WTC11 (cell line): Measurements from ENCODE around the gene TNP1. TPM values are rescaled to one million over a fixed set of nuclear protein-coding genes. Genes with fewer than 3 reads are reported as not detected.

ENCODE experiments used
- ATAC-seq: fragments of 200-7000 bp; cut with Tn5 transposase; 2 replicates; pipeline ENCODE4 v1.10.0; 2021; ENCODE audit warnings: mild to moderate bottlenecking, moderate library complexity
- CTCF ChIA-PET: fragments of 300-600 bp; sonication (Branson Sonifier 250); formaldehyde crosslinking; loops from one replicate; lab custom pipeline; 2021; ENCODE audit warnings: antibody characterized with exemption; lab: Charles Lee
- POLR2A ChIA-PET: fragments of 350-600 bp; sonication (Branson Sonifier 250); formaldehyde crosslinking; loops from one replicate; lab custom pipeline; 2021; ENCODE audit warnings: antibody characterized with exemption; lab: Charles Lee
- DNase-seq: peaks from one replicate; pipeline ENCODE4 v3.0.0; 2021; ENCODE audit warnings: low spot score
- H3K27ac Mint-ChIP-seq: 2 replicates; pipeline ENCODE4 v1.8.0; 2021; ENCODE audit warnings: mixed read lengths
- H3K27me3 Mint-ChIP-seq: 2 replicates; pipeline ENCODE4 v1.8.0; 2021; ENCODE audit warnings: low read depth, mild to moderate bottlenecking, moderate library complexity, mixed read lengths
- H3K36me3 Mint-ChIP-seq: 2 replicates; pipeline ENCODE4 v1.8.0; 2021; ENCODE audit warnings: mixed read lengths
- H3K4me1 Mint-ChIP-seq: 2 replicates; pipeline ENCODE4 v1.8.0; 2022; ENCODE audit warnings: mixed read lengths
- H3K4me3 Mint-ChIP-seq: 2 replicates; pipeline ENCODE4 v1.8.0; 2021; ENCODE audit warnings: mild to moderate bottlenecking, moderate library complexity, mixed read lengths
- H3K9me3 Mint-ChIP-seq: 2 replicates; pipeline ENCODE4 v1.8.0; 2021; ENCODE audit warnings: mixed read lengths
- ATF1 ChIP-seq: sonication (generic); formaldehyde crosslinking; IDR thresholded peaks from 2 replicates; pipeline ENCODE4 v1.8.1; 2023; ENCODE audit warnings: mild to moderate bottlenecking, moderate library complexity, missing genetic modification reagents
- ESRRA ChIP-seq: sonication (generic); formaldehyde crosslinking; IDR thresholded peaks from 2 replicates; pipeline ENCODE4 v1.8.1; 2022; ENCODE audit warnings: mild to moderate bottlenecking, missing genetic modification reagents, borderline replicate concordance
- JUN ChIP-seq: sonication (generic); formaldehyde crosslinking; IDR thresholded peaks from 2 replicates; pipeline ENCODE4 v1.8.0; 2023; ENCODE audit warnings: mild to moderate bottlenecking, missing genetic modification reagents
- NFATC4 ChIP-seq: fragments of 250-450 bp; sonication (Bioruptor Pico); IDR thresholded peaks from 2 replicates; pipeline ENCODE4 v1.9.0; 2021; ENCODE audit warnings: mild to moderate bottlenecking
- NFE2L1 ChIP-seq: sonication (generic); formaldehyde crosslinking; IDR thresholded peaks from 2 replicates; pipeline ENCODE4 v1.8.1; 2023; ENCODE audit warnings: missing genetic modification reagents
- OVOL2 ChIP-seq: fragments of 250-450 bp; sonication (Bioruptor Pico); IDR thresholded peaks from 2 replicates; pipeline ENCODE4 v1.9.0; 2021; ENCODE audit warnings: mild to moderate bottlenecking, borderline replicate concordance
- TP53 ChIP-seq: sonication (generic); formaldehyde crosslinking; IDR thresholded peaks from 2 replicates; pipeline ENCODE4 v1.8.1; 2023; ENCODE audit warnings: mild to moderate bottlenecking, missing genetic modification reagents
- ZNF219 ChIP-seq: sonication (generic); formaldehyde crosslinking; IDR thresholded peaks from 2 replicates; pipeline ENCODE4 v1.8.0; 2023; ENCODE audit warnings: missing genetic modification reagents, mild to moderate bottlenecking, borderline replicate concordance
- ZNF416 ChIP-seq: fragments of 250-450 bp; sonication (Bioruptor Pico); IDR thresholded peaks from 2 replicates; pipeline ENCODE4 v1.9.0; 2021; ENCODE audit warnings: mild to moderate bottlenecking, inconsistent platforms
- ZNF423 ChIP-seq: fragments of 250-450 bp; sonication (Bioruptor Pico); IDR thresholded peaks from 2 replicates; pipeline ENCODE4 v2.1.2; 2022; ENCODE audit warnings: mild to moderate bottlenecking, moderate library complexity
- ZNF671 ChIP-seq: fragments of 250-450 bp; sonication (Bioruptor Pico); IDR thresholded peaks from 2 replicates; pipeline ENCODE4 v1.8.0; 2021; ENCODE audit warnings: mild to moderate bottlenecking
- total RNA-seq: library from RNA; stranded (reverse); gene quantifications from 3 replicates; pipeline ENCODE4 v1.2.3, GENCODE V29; 2021
- TF ChIP-seq, protein P1 (sequence below): fragments of 200-600 bp; IDR thresholded peaks from 2 replicates; pipeline ENCODE4 v1.8.0; 2022; ENCODE audit warnings: antibody characterized with exemption
- TF ChIP-seq, protein P2 (sequence below): fragments of 250-450 bp; sonication (Bioruptor Pico); IDR thresholded peaks from 2 replicates; pipeline ENCODE4 v2.1.2; 2022; ENCODE audit warnings: mild to moderate bottlenecking, moderate library complexity
- TF ChIP-seq, protein P3 (sequence below): sonication (generic); formaldehyde crosslinking; IDR thresholded peaks from 2 replicates; pipeline ENCODE4 v1.8.0; 2022; ENCODE audit warnings: mild to moderate bottlenecking, missing genetic modification reagents
- TF ChIP-seq, protein P4 (sequence below): sonication (generic); formaldehyde crosslinking; IDR thresholded peaks from 2 replicates; pipeline ENCODE4 v1.8.0; 2022; ENCODE audit warnings: mild to moderate bottlenecking, missing genetic modification reagents
- TF ChIP-seq, protein P5 (sequence below): sonication (generic); formaldehyde crosslinking; IDR thresholded peaks from 2 replicates; pipeline ENCODE4 v1.8.0; 2022; ENCODE audit warnings: missing genetic modification reagents
- TF ChIP-seq, protein P6 (sequence below): sonication (generic); formaldehyde crosslinking; IDR thresholded peaks from 2 replicates; pipeline ENCODE4 v1.8.1; 2023; ENCODE audit warnings: mild to moderate bottlenecking, missing genetic modification reagents
- TF ChIP-seq, protein P7 (sequence below): sonication (generic); formaldehyde crosslinking; IDR thresholded peaks from 2 replicates; pipeline ENCODE4 v1.8.1; 2023; ENCODE audit warnings: mild to moderate bottlenecking, moderate library complexity, missing genetic modification reagents

The TNP1 gene
- total RNA-seq, 1 experiment from 2014 or later: not detected

DNA sequence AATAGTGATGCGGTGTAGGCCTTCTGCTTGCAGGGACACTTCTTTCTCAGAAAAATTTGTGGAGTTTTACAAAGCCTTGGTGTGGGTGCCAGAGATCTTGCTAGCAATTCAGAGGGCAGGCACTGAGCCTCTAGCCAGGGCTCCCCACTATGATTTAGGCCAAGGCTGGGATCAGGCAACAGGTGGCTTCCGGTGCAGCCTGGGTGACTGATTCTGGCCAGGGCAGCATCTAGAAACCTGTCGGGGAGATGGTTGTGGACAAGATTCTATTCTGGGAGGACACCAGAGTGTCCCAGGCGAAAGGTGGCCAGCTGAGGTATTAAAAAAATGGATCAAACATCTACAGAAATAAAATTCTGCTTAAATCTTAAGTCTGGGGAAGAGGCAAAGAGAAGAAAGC lies 21.5 kb upstream of the TNP1 start (continued):
- TF ChIP-seq ZNF423: no peak
- no peak for TF ChIP-seq ZNF219 (CRISPR knock-in tag)

DNA sequence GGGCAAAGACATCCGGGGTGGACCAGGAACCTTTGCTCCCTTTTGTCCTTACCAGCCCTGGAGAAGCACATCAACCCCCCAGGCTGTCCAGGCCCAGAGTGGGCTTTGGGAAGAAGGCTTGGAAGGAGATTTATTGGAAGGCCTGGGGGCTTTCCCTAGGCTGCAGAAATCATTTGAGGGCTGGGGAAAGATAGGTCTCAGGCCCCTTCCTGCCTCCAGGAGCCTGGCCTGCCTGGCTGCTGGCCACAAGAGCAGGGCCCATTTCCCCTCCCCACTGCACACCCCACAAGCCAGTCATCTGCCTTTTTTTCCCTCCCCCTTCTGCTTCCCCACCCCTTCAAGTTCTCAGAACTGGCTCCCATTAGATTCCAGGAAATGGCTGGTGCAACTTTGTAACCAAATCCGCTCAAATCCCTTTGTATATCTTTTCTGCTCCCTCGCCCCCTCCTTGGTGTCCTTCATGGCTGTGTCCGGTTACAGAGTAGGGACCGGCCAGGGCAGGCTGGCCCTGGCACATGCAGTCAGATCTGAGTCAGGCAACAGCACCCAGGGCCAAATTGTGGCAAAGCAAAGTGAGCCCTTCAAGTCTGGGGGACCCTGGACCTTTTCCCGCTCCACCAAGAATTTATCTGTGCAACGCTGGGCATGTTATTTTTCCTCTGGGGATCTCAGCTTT lies 20.8 kb upstream of the TNP1 start:
- Mint-ChIP-seq H3K27me3 (no peaks in the 10 kb centered on the region; the same call in 1 of the 2 replicates), H3K36me3 (no peaks in the 10 kb centered on the region), H3K4me1 (no peaks in the 10 kb centered on the region), H3K4me3 (no peak overlapping the region), H3K27ac (no peak overlapping the region), H3K9me3 (peaks cover 2% of the 10 kb centered on the region)
- TF ChIP-seq JUN: no peak
- TF ChIP-seq, protein P1, sequence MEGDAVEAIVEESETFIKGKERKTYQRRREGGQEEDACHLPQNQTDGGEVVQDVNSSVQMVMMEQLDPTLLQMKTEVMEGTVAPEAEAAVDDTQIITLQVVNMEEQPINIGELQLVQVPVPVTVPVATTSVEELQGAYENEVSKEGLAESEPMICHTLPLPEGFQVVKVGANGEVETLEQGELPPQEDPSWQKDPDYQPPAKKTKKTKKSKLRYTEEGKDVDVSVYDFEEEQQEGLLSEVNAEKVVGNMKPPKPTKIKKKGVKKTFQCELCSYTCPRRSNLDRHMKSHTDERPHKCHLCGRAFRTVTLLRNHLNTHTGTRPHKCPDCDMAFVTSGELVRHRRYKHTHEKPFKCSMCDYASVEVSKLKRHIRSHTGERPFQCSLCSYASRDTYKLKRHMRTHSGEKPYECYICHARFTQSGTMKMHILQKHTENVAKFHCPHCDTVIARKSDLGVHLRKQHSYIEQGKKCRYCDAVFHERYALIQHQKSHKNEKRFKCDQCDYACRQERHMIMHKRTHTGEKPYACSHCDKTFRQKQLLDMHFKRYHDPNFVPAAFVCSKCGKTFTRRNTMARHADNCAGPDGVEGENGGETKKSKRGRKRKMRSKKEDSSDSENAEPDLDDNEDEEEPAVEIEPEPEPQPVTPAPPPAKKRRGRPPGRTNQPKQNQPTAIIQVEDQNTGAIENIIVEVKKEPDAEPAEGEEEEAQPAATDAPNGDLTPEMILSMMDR: no peak
- TF ChIP-seq, protein P2, sequence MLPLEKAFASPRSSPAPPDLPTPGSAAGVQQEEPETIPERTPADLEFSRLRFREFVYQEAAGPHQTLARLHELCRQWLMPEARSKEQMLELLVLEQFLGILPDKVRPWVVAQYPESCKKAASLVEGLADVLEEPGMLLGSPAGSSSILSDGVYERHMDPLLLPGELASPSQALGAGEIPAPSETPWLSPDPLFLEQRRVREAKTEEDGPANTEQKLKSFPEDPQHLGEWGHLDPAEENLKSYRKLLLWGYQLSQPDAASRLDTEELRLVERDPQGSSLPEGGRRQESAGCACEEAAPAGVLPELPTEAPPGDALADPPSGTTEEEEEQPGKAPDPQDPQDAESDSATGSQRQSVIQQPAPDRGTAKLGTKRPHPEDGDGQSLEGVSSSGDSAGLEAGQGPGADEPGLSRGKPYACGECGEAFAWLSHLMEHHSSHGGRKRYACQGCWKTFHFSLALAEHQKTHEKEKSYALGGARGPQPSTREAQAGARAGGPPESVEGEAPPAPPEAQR: no peak
- no peak for TF ChIP-seq ZNF671 (CRISPR knock-in tag)
- TF ChIP-seq OVOL2 (CRISPR knock-in tag): no peak
- ATAC-seq (no peak), DNase-seq (no peak)
- POLR2A ChIA-PET: no interaction called here
- CTCF ChIA-PET: no interaction called here

DNA sequence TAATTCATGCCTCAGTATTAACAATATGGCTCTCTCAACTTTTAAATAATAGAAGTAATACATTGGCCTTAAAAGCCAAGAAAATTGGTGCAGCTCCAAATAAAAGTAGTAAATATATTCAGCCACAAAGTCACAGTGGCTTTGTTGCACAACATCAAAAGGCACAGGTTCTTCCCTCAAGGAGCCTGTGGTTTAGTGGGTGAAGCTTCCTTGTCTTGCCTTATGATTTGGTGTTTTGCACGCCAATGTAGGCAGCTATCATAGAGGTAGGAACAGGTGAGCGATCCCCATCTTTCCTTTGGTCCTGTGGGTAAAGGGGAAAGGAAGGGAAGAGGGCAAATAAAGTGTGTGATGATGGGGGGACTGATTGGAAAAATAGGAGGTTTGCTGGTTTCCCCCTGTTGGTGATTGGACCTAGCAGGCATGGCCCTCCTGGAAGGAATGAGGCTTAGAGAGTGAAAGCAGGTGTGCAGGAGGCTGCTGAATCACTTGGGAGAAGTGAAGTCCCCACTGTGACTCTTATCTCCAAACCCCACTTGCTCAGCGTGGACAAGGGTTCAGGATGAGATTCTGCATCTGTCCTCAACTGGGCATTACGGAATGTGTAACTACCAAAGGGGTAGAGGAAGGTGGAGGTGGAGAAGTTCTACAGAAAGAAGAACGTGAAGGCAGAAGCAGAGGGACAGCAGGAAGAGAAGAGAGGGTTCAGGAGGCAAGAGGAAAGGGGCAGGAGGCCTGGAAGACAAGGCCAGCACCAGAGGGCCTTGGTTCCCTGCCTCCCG lies 20.1 kb upstream of the TNP1 start:
- DNase-seq (no peak), ATAC-seq (no peak)
- H3K4me3 Mint-ChIP-seq: no peak overlapping the region
- POLR2A ChIA-PET: no interaction called here
- H3K9me3 Mint-ChIP-seq: no peaks in the 10 kb centered on the region
- no peaks in the 10 kb centered on the region for H3K4me1 Mint-ChIP-seq
- CTCF ChIA-PET: interaction anchor here (1.3 kb wide), 1 partner anchor 181 kb away, joined by 3 read pairs; no protein-coding TSS in a partner anchor
- no peak overlapping the region for H3K27ac Mint-ChIP-seq
- H3K36me3 Mint-ChIP-seq: no peaks in the 10 kb centered on the region
- H3K27me3 Mint-ChIP-seq: no peaks in the 10 kb centered on the region; the same call in 1 of the 2 replicates
- TF ChIP-seq, protein P3, sequence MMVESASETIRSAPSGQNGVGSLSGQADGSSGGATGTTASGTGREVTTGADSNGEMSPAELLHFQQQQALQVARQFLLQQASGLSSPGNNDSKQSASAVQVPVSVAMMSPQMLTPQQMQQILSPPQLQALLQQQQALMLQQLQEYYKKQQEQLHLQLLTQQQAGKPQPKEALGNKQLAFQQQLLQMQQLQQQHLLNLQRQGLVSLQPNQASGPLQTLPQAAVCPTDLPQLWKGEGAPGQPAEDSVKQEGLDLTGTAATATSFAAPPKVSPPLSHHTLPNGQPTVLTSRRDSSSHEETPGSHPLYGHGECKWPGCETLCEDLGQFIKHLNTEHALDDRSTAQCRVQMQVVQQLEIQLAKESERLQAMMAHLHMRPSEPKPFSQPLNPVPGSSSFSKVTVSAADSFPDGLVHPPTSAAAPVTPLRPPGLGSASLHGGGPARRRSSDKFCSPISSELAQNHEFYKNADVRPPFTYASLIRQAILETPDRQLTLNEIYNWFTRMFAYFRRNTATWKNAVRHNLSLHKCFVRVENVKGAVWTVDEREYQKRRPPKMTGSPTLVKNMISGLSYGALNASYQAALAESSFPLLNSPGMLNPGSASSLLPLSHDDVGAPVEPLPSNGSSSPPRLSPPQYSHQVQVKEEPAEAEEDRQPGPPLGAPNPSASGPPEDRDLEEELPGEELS (CRISPR knock-in tag): no peak
- no peak for TF ChIP-seq ATF1
- TF ChIP-seq, protein P4, sequence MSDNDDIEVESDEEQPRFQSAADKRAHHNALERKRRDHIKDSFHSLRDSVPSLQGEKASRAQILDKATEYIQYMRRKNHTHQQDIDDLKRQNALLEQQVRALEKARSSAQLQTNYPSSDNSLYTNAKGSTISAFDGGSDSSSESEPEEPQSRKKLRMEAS (CRISPR knock-in tag): no peak
- TF ChIP-seq, protein P5, sequence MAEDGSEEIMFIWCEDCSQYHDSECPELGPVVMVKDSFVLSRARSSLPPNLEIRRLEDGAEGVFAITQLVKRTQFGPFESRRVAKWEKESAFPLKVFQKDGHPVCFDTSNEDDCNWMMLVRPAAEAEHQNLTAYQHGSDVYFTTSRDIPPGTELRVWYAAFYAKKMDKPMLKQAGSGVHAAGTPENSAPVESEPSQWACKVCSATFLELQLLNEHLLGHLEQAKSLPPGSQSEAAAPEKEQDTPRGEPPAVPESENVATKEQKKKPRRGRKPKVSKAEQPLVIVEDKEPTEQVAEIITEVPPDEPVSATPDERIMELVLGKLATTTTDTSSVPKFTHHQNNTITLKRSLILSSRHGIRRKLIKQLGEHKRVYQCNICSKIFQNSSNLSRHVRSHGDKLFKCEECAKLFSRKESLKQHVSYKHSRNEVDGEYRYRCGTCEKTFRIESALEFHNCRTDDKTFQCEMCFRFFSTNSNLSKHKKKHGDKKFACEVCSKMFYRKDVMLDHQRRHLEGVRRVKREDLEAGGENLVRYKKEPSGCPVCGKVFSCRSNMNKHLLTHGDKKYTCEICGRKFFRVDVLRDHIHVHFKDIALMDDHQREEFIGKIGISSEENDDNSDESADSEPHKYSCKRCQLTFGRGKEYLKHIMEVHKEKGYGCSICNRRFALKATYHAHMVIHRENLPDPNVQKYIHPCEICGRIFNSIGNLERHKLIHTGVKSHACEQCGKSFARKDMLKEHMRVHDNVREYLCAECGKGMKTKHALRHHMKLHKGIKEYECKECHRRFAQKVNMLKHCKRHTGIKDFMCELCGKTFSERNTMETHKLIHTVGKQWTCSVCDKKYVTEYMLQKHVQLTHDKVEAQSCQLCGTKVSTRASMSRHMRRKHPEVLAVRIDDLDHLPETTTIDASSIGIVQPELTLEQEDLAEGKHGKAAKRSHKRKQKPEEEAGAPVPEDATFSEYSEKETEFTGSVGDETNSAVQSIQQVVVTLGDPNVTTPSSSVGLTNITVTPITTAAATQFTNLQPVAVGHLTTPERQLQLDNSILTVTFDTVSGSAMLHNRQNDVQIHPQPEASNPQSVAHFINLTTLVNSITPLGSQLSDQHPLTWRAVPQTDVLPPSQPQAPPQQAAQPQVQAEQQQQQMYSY (CRISPR knock-in tag): no peak
- no peak for TF ChIP-seq NFATC4 (CRISPR knock-in tag)
- no peak for TF ChIP-seq ESRRA (CRISPR knock-in tag)
- TF ChIP-seq, protein P6, sequence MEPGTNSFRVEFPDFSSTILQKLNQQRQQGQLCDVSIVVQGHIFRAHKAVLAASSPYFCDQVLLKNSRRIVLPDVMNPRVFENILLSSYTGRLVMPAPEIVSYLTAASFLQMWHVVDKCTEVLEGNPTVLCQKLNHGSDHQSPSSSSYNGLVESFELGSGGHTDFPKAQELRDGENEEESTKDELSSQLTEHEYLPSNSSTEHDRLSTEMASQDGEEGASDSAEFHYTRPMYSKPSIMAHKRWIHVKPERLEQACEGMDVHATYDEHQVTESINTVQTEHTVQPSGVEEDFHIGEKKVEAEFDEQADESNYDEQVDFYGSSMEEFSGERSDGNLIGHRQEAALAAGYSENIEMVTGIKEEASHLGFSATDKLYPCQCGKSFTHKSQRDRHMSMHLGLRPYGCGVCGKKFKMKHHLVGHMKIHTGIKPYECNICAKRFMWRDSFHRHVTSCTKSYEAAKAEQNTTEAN (CRISPR knock-in tag): no peak
- no peak for TF ChIP-seq NFE2L1
- TF ChIP-seq, protein P7, sequence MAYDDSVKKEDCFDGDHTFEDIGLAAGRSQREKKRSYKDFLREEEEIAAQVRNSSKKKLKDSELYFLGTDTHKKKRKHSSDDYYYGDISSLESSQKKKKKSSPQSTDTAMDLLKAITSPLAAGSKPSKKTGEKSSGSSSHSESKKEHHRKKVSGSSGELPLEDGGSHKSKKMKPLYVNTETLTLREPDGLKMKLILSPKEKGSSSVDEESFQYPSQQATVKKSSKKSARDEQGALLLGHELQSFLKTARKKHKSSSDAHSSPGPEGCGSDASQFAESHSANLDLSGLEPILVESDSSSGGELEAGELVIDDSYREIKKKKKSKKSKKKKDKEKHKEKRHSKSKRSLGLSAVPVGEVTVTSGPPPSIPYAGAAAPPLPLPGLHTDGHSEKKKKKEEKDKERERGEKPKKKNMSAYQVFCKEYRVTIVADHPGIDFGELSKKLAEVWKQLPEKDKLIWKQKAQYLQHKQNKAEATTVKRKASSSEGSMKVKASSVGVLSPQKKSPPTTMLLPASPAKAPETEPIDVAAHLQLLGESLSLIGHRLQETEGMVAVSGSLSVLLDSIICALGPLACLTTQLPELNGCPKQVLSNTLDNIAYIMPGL: no peak
- TF ChIP-seq ZNF219 (CRISPR knock-in tag): no peak
- no peak for TF ChIP-seq TP53 (CRISPR knock-in tag)
- no peak for TF ChIP-seq ZNF416 (CRISPR knock-in tag)
